ENCODE data around the gene C11orf68. TPM values are rescaled to one million over a fixed set of nuclear protein-coding genes. Genes with fewer than 3 reads are reported as not detected.

C11orf68 gene
- total RNA-seq, 1 donor from 2014 or later = 31.2 TPM

DNA sequence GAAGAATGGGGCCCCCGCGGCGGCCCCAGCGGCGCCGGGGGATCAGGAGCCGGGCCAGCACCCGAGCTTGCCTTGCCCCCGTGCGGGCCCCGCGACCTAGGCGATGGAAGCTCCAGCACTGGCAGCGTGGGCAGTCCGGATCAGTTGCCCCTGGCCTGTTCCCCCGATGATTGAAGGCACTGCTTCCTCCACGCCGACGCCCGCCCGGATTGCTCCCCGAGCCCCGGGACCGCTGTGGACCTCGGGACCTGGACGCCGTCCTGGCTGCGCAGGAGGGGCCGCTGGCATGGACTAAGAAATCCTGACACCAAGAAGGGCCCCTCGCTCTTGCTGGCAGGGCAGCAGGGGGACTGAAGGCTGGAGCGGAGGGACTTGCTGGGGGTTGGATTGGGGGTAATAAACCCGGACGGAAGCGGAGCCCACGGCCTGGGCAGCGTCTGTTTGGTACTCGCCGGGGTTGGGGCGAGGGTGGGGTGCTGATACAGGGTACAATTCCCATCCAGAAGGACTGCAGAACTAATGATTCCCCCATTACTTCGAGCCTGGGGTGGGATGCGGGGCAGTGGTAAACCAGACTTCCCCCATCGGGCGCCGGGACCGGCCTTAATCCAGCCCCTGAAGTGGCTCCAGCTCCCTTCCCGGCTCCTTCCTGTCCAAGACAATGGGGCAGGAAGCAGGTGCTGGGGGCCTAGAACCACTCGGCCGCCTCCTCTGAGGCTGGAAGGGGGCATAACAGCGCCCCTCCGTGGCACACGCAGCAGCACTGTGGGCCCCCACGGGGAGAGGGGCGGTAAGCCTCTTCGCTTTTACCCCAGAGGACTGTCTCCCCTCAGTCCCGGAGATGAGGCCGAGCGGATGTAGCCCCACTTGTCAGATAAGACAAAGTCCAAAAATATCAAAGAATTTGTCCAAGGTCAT lies 27.4 kb downstream of the C11orf68 start:
- Mint-ChIP-seq H3K27me3 (peaks cover 33% of the 10 kb centered on the region), H3K4me3 (peak overlapping the region; percentile 77), H3K36me3 (no peaks in the 10 kb centered on the region), H3K4me1 (ENCODE audit: unreplicated experiment) (peaks cover 31% of the 10 kb centered on the region), H3K9me3 (no peaks in the 10 kb centered on the region), H3K27ac (peak overlapping the region; percentile 64)
- TF ChIP-seq, protein P1, sequence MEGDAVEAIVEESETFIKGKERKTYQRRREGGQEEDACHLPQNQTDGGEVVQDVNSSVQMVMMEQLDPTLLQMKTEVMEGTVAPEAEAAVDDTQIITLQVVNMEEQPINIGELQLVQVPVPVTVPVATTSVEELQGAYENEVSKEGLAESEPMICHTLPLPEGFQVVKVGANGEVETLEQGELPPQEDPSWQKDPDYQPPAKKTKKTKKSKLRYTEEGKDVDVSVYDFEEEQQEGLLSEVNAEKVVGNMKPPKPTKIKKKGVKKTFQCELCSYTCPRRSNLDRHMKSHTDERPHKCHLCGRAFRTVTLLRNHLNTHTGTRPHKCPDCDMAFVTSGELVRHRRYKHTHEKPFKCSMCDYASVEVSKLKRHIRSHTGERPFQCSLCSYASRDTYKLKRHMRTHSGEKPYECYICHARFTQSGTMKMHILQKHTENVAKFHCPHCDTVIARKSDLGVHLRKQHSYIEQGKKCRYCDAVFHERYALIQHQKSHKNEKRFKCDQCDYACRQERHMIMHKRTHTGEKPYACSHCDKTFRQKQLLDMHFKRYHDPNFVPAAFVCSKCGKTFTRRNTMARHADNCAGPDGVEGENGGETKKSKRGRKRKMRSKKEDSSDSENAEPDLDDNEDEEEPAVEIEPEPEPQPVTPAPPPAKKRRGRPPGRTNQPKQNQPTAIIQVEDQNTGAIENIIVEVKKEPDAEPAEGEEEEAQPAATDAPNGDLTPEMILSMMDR (conservative IDR thresholded peaks at IDR 0.05) = peak; percentile 9
- no peak for DNase-seq (ENCODE audit: extremely low spot score, unreplicated experiment)

DNA sequence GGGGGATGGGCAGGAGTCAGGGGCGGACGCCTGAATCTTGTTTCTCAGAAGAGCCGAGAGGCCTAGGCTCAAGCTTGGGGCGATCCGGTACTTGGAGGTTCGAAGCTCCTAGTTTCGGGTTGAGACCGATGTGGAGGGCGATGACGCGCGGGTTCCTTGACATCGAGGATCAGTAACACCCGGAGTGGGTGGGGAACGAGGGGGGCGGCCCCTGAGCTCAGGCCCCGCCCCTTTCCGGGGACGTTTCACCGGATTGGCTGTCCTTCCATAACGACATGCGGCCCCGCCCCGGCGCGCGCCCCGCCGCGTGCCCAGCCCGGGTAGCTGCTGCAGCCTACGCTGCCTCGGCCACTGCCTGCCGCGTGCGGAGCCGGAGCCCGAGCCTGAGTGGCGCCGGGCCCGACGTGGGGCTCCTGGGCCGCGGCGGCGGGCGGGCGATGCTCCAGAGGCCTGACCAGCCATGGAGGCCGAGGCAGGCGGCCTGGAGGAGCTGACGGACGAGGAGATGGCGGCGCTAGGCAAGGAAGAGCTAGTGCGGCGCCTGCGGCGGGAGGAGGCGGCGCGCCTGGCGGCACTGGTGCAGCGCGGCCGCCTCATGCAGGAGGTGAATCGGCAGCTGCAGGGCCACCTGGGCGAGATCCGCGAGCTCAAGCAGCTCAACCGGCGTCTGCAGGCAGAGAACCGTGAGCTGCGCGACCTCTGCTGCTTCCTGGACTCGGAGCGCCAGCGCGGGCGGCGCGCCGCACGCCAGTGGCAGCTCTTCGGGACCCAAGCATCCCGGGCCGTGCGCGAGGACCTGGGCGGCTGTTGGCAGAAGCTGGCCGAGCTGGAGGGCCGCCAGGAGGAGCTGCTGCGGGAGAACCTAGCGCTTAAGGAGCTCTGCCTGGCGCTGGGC lies 28.3 kb downstream of the C11orf68 start, which contains the start of gene CCDC85B:
Gene CCDC85B (plus strand): TSS at position 350 of the 895 bp plus-strand sequence. CDS start 111 bp downstream, at position 461.
- TF ChIP-seq, protein P1 (conservative IDR thresholded peaks at IDR 0.05) = peak; percentile 52
- Mint-ChIP-seq H3K27me3 (peaks cover 24% of the 10 kb centered on the region), H3K36me3 (no peaks in the 10 kb centered on the region), H3K9me3 (no peaks in the 10 kb centered on the region), H3K4me3 (peak within 1 kb of the TSS; percentile 98), H3K27ac (peak within 1 kb of the TSS; percentile 83), H3K4me1 (ENCODE audit: unreplicated experiment) (peaks cover 33% of the 10 kb centered on the region)
- peak; percentile 97 for DNase-seq (ENCODE audit: extremely low spot score, unreplicated experiment)

DNA sequence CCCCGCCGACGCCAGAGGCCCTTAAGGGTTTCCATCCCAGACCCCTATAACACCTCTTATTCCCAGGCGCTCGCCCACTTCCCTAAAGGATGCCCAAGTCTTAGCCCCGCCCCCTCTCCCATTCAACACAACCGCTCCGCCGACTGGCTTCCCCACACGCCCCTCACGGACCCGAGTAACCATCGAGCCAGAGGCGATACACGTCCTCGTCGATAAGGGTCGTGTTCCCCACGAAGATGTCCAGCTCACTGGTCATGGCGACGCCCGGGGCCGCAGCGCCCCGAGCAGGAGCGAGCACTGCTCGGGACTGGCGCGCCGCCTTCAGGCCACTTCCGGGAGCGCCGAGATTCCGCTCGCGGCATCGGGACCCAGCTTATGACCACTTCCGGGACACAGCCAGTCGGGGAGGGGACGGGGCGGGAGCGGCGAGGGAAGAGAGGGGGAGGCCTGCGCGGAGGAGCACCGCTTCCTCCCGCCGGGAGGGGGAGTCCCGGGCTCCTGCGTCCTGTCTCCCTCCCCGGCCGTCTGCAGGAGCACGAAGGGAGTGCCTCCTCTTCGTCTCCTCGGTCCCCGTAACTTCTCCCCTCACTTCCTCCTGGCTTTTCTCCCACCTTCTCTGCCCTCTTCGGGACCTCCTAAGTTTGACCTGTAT lies 30.6 kb downstream of the C11orf68 start, which contains the start of gene FIBP:
Gene FIBP (minus strand): TSS at position 309 of the 652 bp plus-strand sequence. CDS start 53 bp downstream, at position 256.
- H3K36me3 Mint-ChIP-seq = peaks cover 5% of the 10 kb centered on the region
- H3K9me3 Mint-ChIP-seq = no peaks in the 10 kb centered on the region
- peaks cover 38% of the 10 kb centered on the region for H3K4me1 Mint-ChIP-seq (ENCODE audit: unreplicated experiment)
- peaks cover 15% of the 10 kb centered on the region for H3K27me3 Mint-ChIP-seq
- H3K4me3 Mint-ChIP-seq = peak within 1 kb of the TSS; percentile 98
- peak within 1 kb of the TSS; percentile 83 for H3K27ac Mint-ChIP-seq
- TF ChIP-seq, protein P1 (conservative IDR thresholded peaks at IDR 0.05) = peak; percentile 81
- peak; percentile 97 for DNase-seq (ENCODE audit: extremely low spot score, unreplicated experiment)

DNA sequence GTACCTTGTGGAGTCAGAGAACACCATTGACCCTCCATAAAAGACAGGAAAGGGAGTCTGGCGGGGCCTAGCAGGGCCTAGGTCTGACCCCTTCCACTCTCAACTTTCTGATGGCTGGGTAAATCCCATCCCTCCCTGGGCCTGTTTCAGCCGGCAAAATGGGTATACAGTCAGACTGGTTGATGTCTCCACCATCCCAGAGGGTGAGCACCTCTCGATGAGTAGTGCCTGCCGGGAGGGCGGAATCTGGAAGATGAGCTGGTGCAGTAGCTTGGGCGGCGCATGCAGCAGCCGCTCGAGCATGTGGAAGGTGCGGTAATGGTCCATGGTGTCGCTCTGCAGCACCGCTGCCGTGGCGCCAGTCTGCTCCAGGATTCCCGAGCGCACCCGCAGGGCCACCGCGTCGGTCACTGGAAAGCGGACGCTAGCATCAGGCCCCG lies 31.1 kb downstream of the C11orf68 start:
- Mint-ChIP-seq H3K27me3 (peaks cover 15% of the 10 kb centered on the region), H3K9me3 (no peaks in the 10 kb centered on the region), H3K4me1 (ENCODE audit: unreplicated experiment) (peaks cover 37% of the 10 kb centered on the region), H3K4me3 (peak overlapping the region; percentile 98), H3K27ac (peak overlapping the region; percentile 83), H3K36me3 (peaks cover 5% of the 10 kb centered on the region)
- no peak for DNase-seq (ENCODE audit: extremely low spot score, unreplicated experiment)
- TF ChIP-seq, protein P1 (conservative IDR thresholded peaks at IDR 0.05) = no peak
